HEK293T (cell line): ENCODE results near the gene SNAPC1.

ENCODE experiments used
- FOXA1 ChIP-seq: fragments of 450-650 bp; IDR thresholded peaks from 2 replicates; pipeline ENCODE4 v1.6.1; 2016; ENCODE audit warnings: mild to moderate bottlenecking
- LEF1 ChIP-seq: fragments of 450-650 bp; IDR thresholded peaks from 2 replicates; pipeline ENCODE4 v1.6.1; 2017; ENCODE audit warnings: mild to moderate bottlenecking, borderline replicate concordance
- TARDBP ChIP-seq: fragments of 450-650 bp; IDR thresholded peaks from 2 replicates; pipeline ENCODE4 v1.6.1; 2016

DNA sequence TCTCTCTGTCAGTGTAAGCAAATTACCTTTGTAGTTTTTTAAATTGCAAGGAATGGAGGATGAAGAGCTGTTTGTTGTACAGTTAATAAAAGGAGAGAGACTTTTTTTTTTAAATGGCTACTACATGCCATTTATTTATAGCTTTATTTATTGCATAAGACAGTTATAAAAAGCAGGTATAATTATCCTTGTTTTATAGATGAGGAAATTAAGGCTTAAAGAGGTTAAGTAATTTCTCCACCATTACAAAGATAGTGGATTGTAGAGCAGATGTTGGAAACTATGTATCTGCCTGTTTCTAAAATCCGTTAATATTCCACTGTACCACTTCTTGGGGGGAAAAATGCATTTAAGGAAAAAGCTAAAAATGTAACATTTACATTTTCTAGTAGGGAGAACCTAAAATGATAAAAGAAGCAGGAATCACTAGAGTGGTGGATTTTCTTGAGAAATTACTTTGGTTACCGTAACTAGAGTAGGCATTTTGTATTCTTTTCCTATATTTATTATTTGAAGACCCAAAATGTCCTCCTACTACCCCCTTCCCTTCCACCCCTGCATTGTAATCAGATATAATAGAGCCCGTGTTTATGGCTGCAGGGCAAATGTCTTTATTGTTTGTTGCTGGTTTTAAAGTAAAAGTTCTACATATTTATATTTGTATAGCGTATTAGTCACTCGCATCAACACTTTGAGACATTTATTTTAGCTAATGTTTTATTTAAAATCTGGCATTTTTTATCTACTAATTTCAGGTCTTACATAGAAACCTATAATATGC, 2.3 kb downstream of the SNAPC1 start:
- TF ChIP-seq TARDBP, result no peak
- no peak for TF ChIP-seq FOXA1
- TF ChIP-seq LEF1, result no peak
